Stimulated activated CD4-positive, alpha-beta T cell treated with anti-CD3 and anti-CD28 coated beads, Interleukin-4, amount 100 ng/mL, for 4 hours (primary cell): ENCODE data around the gene H2AZ2.
A peak's percentile ranks its signal among the peaks of the same experiment; 100 is the strongest.
"Not testable (repeated sequence)": the region's sequence is repeated elsewhere in the genome, so short reads cannot be mapped to it uniquely, and the experiment has no call there.

ENCODE experiments used
- DNase-seq, 2 experiments: peaks; one replicate each; pipeline ENCODE4 v3.0.0-alpha.2; 2020

H2AZ2 gene

GRCh38 chr7:44847920-44848634, at the start of gene H2AZ2:
H2AZ2 (minus strand) TSS chr7:44848087; CDS start chr7:44847971, 116 bp downstream.
- peak; percentile 100 for DNase-seq

- no peak for DNase-seq
Measured at GRCh38 chr7:44897309-44897708, 49.4 kb upstream of the H2AZ2 start.

GRCh38 chr7:44894888-44895580, 47.1 kb upstream of the H2AZ2 start:
- DNase-seq: no peak

GRCh38 chr7:44893710-44894234, 45.9 kb upstream of the H2AZ2 start:
- no peak for DNase-seq

GRCh38 chr7:44891791-44892190, 43.9 kb upstream of the H2AZ2 start:
- DNase-seq: no peak

- peak in 1 of 2 experiments; percentile 16 for DNase-seq
Measured at GRCh38 chr7:44891372-44891771, 43.5 kb upstream of the H2AZ2 start.

GRCh38 chr7:44889086-44889781, 41.3 kb upstream of the H2AZ2 start:
- no peak for DNase-seq

- no peak for DNase-seq
Measured at GRCh38 chr7:44887293-44887692, 39.4 kb upstream of the H2AZ2 start.

- peak; percentile 96 to 98 for DNase-seq
Measured at GRCh38 chr7:44885394-44886317, 37.8 kb upstream of the H2AZ2 start, which contains the start of gene PURB. PURB (minus strand) TSS chr7:44885530; CDS start chr7:44885348, 182 bp downstream.

GRCh38 chr7:44884621-44885393, 36.9 kb upstream of the H2AZ2 start:
- DNase-seq: peak; percentile 31 to 37

- DNase-seq: no peak
Measured at GRCh38 chr7:44883961-44884620, 36.2 kb upstream of the H2AZ2 start.

GRCh38 chr7:44882899-44883298, 35.0 kb upstream of the H2AZ2 start:
- DNase-seq: no peak

GRCh38 chr7:44881610-44882009, 33.7 kb upstream of the H2AZ2 start:
- DNase-seq: no peak

GRCh38 chr7:44881066-44881600, 33.2 kb upstream of the H2AZ2 start:
- no peak for DNase-seq

- no peak for DNase-seq
Measured at GRCh38 chr7:44880317-44881018, 32.6 kb upstream of the H2AZ2 start.

- no peak for DNase-seq
Measured at GRCh38 chr7:44876393-44876792, 28.5 kb upstream of the H2AZ2 start.

GRCh38 chr7:44875241-44875640, 27.4 kb upstream of the H2AZ2 start:
- no peak for DNase-seq

- DNase-seq: no peak
Measured at GRCh38 chr7:44872787-44873186, 24.9 kb upstream of the H2AZ2 start.

- DNase-seq: not testable (repeated sequence)
Measured at GRCh38 chr7:44871918-44872317, 24.0 kb upstream of the H2AZ2 start.

GRCh38 chr7:44870780-44871179, 22.9 kb upstream of the H2AZ2 start:
- DNase-seq: not testable (repeated sequence)
